ENCODE data around the gene DLGAP1.
"Not testable (repeated sequence)": the region's sequence is repeated elsewhere in the genome, so short reads cannot be mapped to it uniquely, and the experiment has no call there.

Gene DLGAP1

DNA sequence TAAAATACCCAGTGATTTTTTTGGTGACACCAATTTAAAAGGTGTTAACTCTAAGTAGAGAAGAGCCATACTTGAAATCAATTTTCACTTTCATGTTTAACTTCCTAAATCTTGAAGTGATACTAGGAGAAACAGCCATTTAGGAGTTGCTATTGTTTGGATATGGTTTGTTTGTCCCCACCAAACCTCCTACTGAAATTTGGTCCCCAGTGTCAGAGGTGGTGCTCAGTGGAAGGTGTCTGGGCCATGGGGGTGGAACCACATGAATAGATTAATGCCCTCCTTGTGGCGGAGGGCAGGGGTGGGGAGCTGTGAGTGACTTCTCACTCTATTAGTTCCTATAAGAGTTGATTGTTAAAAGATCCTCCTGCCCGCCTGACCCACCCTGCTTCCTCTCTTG lies 377.9 kb downstream of the DLGAP1 start:
- DNase-seq (ENCODE audit: low spot score), result no peak

GRCh38 chr18:4074647-4075046 lies 380.5 kb downstream of the DLGAP1 start:
- no peak for DNase-seq (ENCODE audit: low spot score)

DNA sequence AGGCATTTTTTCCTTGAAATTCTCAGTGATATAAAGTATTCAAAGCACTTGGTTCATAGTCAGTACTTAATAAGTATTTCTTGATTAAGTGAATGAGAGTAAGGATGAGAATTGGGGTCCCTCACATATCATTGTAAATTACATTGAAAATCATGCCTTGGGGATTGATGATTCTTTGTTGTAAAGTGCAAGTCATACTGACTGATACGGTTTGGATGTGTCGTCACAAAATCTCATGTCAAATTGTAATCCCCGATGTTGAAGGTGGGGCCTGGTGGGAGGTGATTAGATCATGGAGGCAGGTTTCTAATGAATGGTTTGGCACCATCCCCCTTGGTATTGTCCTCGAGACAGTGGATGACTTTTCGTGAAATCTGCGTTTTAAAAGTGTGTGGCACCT lies 385.9 kb downstream of the DLGAP1 start:
- DNase-seq (ENCODE audit: low spot score), result no peak

DNA sequence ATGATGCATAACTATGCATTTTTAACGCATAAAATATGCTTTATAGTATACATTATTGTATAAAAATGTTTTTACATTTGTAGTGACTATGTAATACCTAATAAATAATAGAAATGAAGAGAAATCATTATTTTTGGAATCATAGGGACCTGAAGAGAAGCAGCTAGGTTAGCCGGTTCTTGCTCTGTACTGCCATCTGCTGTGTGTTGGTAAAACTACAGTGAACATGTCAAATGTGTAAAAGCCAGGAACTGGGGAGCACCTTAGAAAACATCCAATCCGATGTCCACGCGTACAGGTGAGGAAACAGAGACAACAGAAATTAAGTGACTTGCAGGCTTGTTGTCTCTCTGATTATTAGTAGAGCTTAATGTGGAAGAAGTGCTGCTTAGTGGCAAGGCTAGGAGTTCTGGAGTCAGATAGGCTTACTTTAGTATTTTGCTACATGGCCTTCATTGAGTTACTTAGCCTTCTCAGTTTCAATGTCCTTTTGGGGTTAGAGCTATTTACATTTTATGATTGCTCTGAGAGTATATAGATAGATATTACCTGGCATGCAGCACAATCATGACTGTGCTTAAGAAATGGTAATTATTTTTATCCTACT lies 386.5 kb downstream of the DLGAP1 start:
- peak; percentile 28 for DNase-seq (ENCODE audit: low spot score)

- DNase-seq (ENCODE audit: low spot score), result no peak
Measured at GRCh38 chr18:4063545-4063944, 391.6 kb downstream of the DLGAP1 start.

- DNase-seq (ENCODE audit: low spot score), result no peak
Measured at GRCh38 chr18:4060427-4061281, 394.5 kb downstream of the DLGAP1 start.

DNA sequence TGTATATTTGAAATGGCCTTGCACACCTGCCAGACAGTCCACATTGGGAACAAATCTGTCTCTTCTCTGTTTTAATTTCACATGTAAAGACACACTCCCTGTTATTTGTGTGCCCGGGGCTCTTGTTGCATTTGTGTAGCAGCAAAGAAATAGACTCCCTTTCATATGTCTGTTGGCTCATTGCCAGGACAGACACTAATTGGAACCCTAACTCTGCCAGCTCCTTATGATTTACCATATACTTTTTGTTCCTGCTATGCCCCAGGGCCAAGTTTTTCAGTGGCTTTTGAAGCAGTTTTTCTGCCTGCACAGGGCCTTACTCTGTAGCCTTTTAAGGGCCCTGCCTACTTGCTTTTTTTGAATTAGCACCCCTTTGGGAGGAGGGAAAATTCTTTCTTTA lies 396.9 kb downstream of the DLGAP1 start:
- no peak for DNase-seq (ENCODE audit: low spot score)

DNA sequence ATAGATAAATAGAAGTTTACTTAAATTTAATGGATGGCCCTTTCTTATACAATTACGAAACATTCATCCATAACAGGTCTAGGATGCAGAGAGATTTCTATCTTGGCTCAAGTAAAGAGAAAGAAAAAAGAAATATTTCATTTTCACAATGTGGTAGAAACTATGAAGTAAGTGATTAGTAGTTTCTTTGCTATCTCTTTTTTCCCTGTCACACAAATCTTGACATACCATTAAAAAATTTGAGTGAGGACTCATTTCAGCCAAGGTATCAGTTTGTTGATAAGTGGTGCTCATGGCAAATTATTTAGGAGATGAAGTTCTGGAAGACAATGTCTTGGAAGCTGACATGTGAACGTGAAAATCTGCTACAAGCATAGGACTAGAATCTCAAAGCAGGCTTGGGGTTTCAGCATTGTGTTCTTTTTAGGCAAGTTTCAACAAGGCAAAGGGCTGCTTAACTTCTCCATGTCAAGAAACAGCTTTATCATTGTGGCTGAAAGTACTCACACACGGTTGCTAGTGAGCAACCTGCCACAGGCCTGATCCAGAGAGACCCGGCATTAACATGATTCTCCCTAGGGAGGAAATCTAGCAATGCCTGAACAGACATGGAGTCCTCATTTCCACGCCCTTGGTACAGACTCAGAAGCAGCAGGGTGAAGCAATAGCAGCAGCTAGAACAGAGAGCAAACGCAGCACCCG lies 414.6 kb downstream of the DLGAP1 start:
- DNase-seq (ENCODE audit: low spot score), result no peak

DNA sequence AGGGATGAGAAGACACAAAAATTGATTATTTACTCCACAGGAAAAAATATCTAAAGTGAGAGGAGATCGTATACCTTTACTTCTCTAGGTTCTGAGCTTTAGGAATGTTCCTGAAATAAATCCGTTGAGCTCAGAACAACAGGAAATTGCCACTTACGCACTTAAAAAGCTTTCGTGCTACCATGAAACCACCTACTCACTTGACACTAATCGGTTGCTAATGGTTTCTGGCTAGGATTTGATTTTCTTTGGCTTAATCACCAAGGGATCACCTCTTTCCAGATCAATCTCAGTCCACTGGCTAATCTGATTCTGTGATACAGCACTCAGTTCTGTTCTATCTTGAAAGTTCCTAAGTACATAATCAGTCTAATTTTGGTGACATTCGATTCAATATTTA lies 419.6 kb downstream of the DLGAP1 start:
- no peak for DNase-seq (ENCODE audit: low spot score)

DNA sequence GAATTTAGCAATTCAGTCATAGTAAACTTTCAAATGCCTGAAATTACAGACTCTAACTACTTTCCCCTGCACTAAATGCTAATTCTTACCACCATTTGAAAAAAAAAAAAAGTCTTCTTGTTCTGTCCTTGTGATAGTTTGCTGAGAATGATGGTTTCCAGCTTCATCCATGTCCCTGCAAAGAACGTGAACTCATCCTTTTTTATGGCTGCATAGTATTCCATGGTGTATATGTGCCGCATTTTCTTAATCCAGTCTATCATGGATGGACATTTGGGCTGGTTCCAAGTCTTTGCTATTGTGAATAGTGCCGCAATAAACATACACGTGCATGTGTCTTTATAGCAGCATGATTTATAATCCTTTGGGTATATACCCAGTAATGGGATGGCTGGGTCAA lies 420.3 kb downstream of the DLGAP1 start:
- not testable (repeated sequence) for DNase-seq (ENCODE audit: low spot score)

- DNase-seq (ENCODE audit: low spot score), result no peak
Measured at GRCh38 chr18:4026542-4026941, 428.6 kb downstream of the DLGAP1 start.

DNA sequence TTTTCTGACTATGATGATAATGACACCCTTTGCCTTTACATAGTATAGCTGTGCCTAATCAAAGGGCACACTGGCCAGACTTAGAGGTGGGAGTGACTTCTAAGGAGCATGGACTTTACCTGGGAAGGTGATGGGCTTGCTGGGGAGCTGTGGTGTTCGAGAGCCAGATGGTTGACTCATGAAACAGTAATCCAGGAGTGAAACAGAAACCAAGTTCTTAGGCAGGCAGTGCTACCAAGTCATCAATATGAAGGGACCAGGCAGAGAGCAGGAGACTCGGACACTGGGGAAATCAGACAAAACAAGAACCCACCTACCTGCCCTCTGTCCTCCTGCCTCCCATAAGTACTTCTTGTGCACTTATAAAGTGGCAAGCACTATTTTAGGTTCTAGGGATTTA lies 430.4 kb downstream of the DLGAP1 start:
- DNase-seq (ENCODE audit: low spot score), result no peak

DNA sequence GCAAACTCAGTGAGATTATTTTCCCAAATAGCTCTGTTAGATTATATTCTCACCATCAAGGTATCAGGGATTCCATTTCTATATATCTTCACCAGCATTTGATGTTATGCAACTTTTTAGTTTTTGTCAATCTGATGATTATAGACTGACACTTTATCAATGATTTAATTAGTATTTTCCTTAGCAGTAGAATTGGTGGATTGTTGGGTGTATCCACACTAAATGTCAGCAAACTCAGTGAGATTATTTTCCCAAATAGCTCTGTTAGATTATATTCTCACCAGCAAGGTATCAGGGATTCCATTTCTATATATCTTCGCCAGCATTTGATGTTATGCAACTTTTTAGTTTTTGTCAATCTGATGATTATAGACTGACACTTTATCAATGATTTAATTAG lies 432.4 kb downstream of the DLGAP1 start:
- DNase-seq (ENCODE audit: low spot score), result not testable (repeated sequence)

DNA sequence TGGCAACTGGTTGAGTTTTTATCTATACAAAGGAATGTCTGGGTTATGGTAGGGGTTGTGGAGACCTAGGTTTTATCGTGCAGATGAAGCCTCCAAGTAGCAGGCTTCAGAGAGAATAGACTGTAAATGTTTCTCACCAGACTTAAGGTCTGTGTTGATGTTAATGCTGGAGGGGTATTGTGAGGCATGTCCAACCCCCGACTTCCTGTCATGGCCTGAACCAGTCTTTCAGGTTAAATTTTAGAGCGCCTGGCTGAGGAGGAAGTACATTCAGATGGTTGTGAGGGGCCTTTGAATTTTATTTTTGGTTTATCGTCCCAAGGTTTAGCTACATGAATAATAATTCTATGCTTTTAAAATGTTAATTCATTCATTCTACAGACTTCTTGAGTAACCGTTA lies 435.1 kb downstream of the DLGAP1 start:
- no peak for DNase-seq (ENCODE audit: low spot score)

- DNase-seq (ENCODE audit: low spot score), result peak; percentile 50
Measured at GRCh38 chr18:4017480-4017879, 437.6 kb downstream of the DLGAP1 start.

DNA sequence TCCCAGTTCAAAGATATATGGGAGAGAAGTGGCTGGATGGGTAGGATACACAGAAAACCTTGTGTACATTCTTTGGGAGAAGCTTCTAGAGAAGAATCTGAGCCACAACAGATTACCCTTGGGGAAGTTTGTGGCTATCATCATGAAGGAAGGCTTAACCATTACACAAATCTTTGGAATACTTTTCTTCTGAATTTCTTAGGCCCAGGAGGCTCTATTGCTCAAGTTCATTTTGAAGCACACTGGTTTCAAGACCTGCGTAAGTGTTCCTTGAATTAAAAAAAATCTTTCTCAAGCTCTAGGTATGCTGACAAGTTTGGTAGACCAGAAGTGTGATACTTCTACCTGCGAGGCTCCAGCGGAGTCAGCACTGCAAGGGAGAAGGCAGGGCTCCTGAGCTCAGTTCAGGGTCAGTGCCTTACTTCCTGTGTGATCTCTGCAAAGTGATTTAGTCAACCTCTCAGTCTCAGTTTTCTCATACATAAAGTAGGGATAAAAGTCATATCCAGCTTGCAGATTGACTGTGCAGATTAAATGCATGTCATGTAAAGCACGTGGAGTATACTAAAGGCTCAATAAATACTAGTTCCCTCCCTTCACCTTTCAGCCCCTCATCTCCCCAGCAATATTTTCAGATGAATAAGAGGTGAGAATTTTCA lies 438.6 kb downstream of the DLGAP1 start:
- no peak for DNase-seq (ENCODE audit: low spot score)

DNA sequence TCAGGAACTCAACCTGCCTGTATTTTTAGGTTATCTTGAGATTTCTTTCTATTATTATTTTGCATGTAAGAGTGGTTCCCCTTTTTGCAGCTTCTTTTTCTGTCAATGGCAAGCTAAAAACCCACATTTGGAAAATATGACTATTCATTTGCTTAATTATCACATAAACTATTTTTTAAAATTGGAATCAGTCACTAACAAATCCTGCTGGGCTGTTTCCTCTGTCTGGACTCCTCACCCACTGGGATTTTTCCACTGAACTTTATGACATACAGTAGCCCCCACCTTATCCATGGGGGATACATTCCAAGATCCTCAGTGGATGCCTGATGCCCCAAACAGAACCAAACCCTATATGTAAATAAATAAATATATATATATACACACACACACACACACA lies 447.3 kb downstream of the DLGAP1 start:
- DNase-seq (ENCODE audit: low spot score), result no peak

GRCh38 chr18:4004183-4004829 lies 450.8 kb downstream of the DLGAP1 start:
- DNase-seq (ENCODE audit: low spot score), result no peak

- DNase-seq (ENCODE audit: low spot score), result peak; percentile 10
Measured at GRCh38 chr18:3998698-3999333, 456.3 kb downstream of the DLGAP1 start.

GRCh38 chr18:3995476-3996102 lies 459.5 kb downstream of the DLGAP1 start:
- peak; percentile 14 for DNase-seq (ENCODE audit: low spot score)

All from germinal center (tissue), 1 donor.